Activated naive CD4-positive, alpha-beta T cell treated with anti-CD3 and anti-CD28 coated beads for 36 hours (primary cell): Measurements from ENCODE around the gene DDX51. TPM values are rescaled to one million over a fixed set of nuclear protein-coding genes. Genes with fewer than 3 reads are reported as not detected.
"Not testable (repeated sequence)": the region's sequence is repeated elsewhere in the genome, so short reads cannot be mapped to it uniquely, and the experiment has no call there.

Experiments
- CTCF ChIA-PET: fragments of 350-600 bp; sonication (Branson Sonifier 250); formaldehyde crosslinking; loops from one replicate; lab custom pipeline; 2021; ENCODE audit warnings: antibody characterized with exemption; lab: Charles Lee
- DNase-seq: peaks from one replicate; pipeline ENCODE4 v3.0.0-alpha.2; 2020
- H3K27ac Mint-ChIP-seq: one replicate; pipeline ENCODE4 v1.8.0; 2021; ENCODE audit warnings: mild to moderate bottlenecking, mixed read lengths
- H3K27me3 Mint-ChIP-seq: one replicate; pipeline ENCODE4 v1.8.0; 2021; ENCODE audit warnings: low read depth, mixed read lengths
- H3K36me3 Mint-ChIP-seq: one replicate; pipeline ENCODE4 v1.8.0; 2021; ENCODE audit warnings: low read depth, mixed read lengths
- H3K4me1 Mint-ChIP-seq: one replicate; pipeline ENCODE4 v1.8.0; 2021; ENCODE audit warnings: low read depth, mixed read lengths
- H3K4me3 Mint-ChIP-seq: one replicate; pipeline ENCODE4 v1.8.0; 2021; ENCODE audit warnings: mild to moderate bottlenecking, moderate library complexity, mixed read lengths
- H3K9me3 Mint-ChIP-seq: one replicate; pipeline ENCODE4 v1.8.0; 2021; ENCODE audit warnings: mixed read lengths
- intact Hi-C: fragments of 100-400 bp; cut with micrococcal nuclease; formaldehyde crosslinking; loops from one replicate; pipeline ENCODE4 v1.15.1; 2023
- total RNA-seq, 2 experiments: library from RNA; stranded (reverse); gene quantifications; one replicate each; pipeline ENCODE4 v1.2.3, GENCODE V29; 2021

The DDX51 gene
- total RNA-seq, 2 experiments from 2014 or later: 18.8 to 20.0 TPM

- H3K27me3 Mint-ChIP-seq: no peaks in the 10 kb centered on the region
- intact Hi-C loops: no loop called here
- H3K9me3 Mint-ChIP-seq: no peaks in the 10 kb centered on the region
- no peak for DNase-seq
- no peak overlapping the region for H3K27ac Mint-ChIP-seq
- no peaks in the 10 kb centered on the region for H3K4me1 Mint-ChIP-seq
- peaks cover 13% of the 10 kb centered on the region for H3K36me3 Mint-ChIP-seq
- H3K4me3 Mint-ChIP-seq: no peak overlapping the region
- CTCF ChIA-PET: interaction anchor here (0.7 to 0.9 kb wide), 2 partner anchors 12 to 16 kb away, joined by 3 to 4 read pairs; no protein-coding TSS in a partner anchor
Measured at GRCh38 chr12:132105467-132105866, 38.7 kb downstream of the DDX51 start.

GRCh38 chr12:132103542-132104308 is 40.4 kb downstream of the DDX51 start:
- no peak overlapping the region for H3K4me3 Mint-ChIP-seq
- H3K27ac Mint-ChIP-seq: no peak overlapping the region
- no peak for DNase-seq
- peaks cover 8% of the 10 kb centered on the region for H3K36me3 Mint-ChIP-seq
- no peaks in the 10 kb centered on the region for H3K4me1 Mint-ChIP-seq
- no peaks in the 10 kb centered on the region for H3K27me3 Mint-ChIP-seq
- intact Hi-C loops: no loop called here
- no peaks in the 10 kb centered on the region for H3K9me3 Mint-ChIP-seq
- CTCF ChIA-PET: no interaction called here

GRCh38 chr12:132103072-132103471 is 41.0 kb downstream of the DDX51 start:
- peaks cover 11% of the 10 kb centered on the region for H3K36me3 Mint-ChIP-seq
- H3K9me3 Mint-ChIP-seq, H3K4me3 Mint-ChIP-seq, H3K27me3 Mint-ChIP-seq, H3K27ac Mint-ChIP-seq, DNase-seq, H3K4me1 Mint-ChIP-seq, intact Hi-C loops: not testable (repeated sequence)
- CTCF ChIA-PET: interaction anchor here (1.1 kb wide), 1 partner anchor 42 kb away, joined by 3 read pairs; no protein-coding TSS in a partner anchor

GRCh38 chr12:132102297-132102696 is 41.8 kb downstream of the DDX51 start:
- Mint-ChIP-seq H3K27me3 (no peaks in the 10 kb centered on the region), H3K27ac (no peak overlapping the region), H3K36me3 (peaks cover 16% of the 10 kb centered on the region), H3K4me3 (no peak overlapping the region), H3K9me3 (no peaks in the 10 kb centered on the region), H3K4me1 (peaks cover 3% of the 10 kb centered on the region)
- no peak for DNase-seq
- CTCF ChIA-PET: interaction anchor here (1.1 kb wide), 1 partner anchor 43 kb away, joined by 3 read pairs; no protein-coding TSS in a partner anchor
- intact Hi-C loops: no loop called here

GRCh38 chr12:132100306-132101065 is 43.6 kb downstream of the DDX51 start:
- no peak for DNase-seq
- H3K27me3 Mint-ChIP-seq: no peaks in the 10 kb centered on the region
- no peak overlapping the region for H3K4me3 Mint-ChIP-seq
- H3K9me3 Mint-ChIP-seq: peaks cover 9% of the 10 kb centered on the region
- no peak overlapping the region for H3K27ac Mint-ChIP-seq
- intact Hi-C loops: no loop called here
- peaks cover 29% of the 10 kb centered on the region for H3K36me3 Mint-ChIP-seq
- CTCF ChIA-PET: no interaction called here
- peaks cover 18% of the 10 kb centered on the region for H3K4me1 Mint-ChIP-seq

GRCh38 chr12:132099739-132100138 is 44.4 kb downstream of the DDX51 start:
- Mint-ChIP-seq H3K4me3 (no peak overlapping the region), H3K27ac (no peak overlapping the region), H3K36me3 (peaks cover 32% of the 10 kb centered on the region), H3K27me3 (no peaks in the 10 kb centered on the region), H3K4me1 (peaks cover 23% of the 10 kb centered on the region), H3K9me3 (peaks cover 10% of the 10 kb centered on the region)
- CTCF ChIA-PET: no interaction called here
- intact Hi-C loops: no loop called here
- DNase-seq: no peak

GRCh38 chr12:132095520-132096409 is 48.4 kb downstream of the DDX51 start:
- CTCF ChIA-PET: no interaction called here
- DNase-seq: peak; percentile 14
- Mint-ChIP-seq H3K27me3 (no peaks in the 10 kb centered on the region), H3K4me1 (peaks cover 25% of the 10 kb centered on the region), H3K9me3 (peaks cover 10% of the 10 kb centered on the region), H3K27ac (peak overlapping the region; percentile 79), H3K36me3 (peaks cover 39% of the 10 kb centered on the region), H3K4me3 (no peak overlapping the region)
- intact Hi-C loops: no loop called here

GRCh38 chr12:132094269-132094891 is 49.7 kb downstream of the DDX51 start:
- peaks cover 39% of the 10 kb centered on the region for H3K36me3 Mint-ChIP-seq
- CTCF ChIA-PET: interaction anchor here (1.7 kb wide), 1 partner anchor 11 kb away, joined by 4 read pairs; no protein-coding TSS in a partner anchor
- no peaks in the 10 kb centered on the region for H3K27me3 Mint-ChIP-seq
- H3K9me3 Mint-ChIP-seq: peaks cover 10% of the 10 kb centered on the region
- H3K27ac Mint-ChIP-seq: no peak overlapping the region
- intact Hi-C loops: no loop called here
- peaks cover 31% of the 10 kb centered on the region for H3K4me1 Mint-ChIP-seq
- no peak for DNase-seq
- no peak overlapping the region for H3K4me3 Mint-ChIP-seq

- Mint-ChIP-seq H3K27me3 (no peaks in the 10 kb centered on the region), H3K9me3 (no peaks in the 10 kb centered on the region), H3K4me1 (peaks cover 34% of the 10 kb centered on the region), H3K36me3 (peaks cover 30% of the 10 kb centered on the region), H3K4me3 (no peak overlapping the region), H3K27ac (no peak overlapping the region)
- intact Hi-C loops: no loop called here
- CTCF ChIA-PET: interaction anchor here (0.6 kb wide), 1 partner anchor 16 kb away, joined by 3 read pairs; no protein-coding TSS in a partner anchor
- no peak for DNase-seq
Measured at GRCh38 chr12:132089407-132089910, 54.7 kb downstream of the DDX51 start.
